ENCODE data around the gene PRKAG1.
A peak's percentile ranks its signal among the peaks of the same experiment; 100 is the strongest.

Gene PRKAG1

DNA sequence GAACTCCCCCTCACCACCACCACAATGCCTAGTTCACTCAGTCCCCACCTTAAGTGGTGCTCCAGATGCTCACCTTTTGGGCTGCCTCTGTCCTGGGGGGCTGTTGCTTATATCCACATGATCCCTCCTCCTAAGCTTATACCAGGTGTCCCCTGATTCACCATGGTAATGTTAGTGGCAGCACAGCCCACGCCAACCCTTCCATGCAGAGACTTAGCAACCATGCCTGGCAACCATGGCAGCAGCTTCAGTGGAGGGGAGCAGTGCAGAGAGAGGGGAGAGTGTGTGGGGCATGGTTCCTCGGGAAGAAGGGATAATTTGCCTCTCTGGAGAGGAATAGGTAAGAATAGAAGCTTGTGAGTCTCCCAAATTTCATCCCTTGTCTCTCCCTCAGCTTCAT is 18.2 kb downstream of the PRKAG1 start:
- DNase-seq = no peak

- DNase-seq = peak; percentile 61
These were observed 19.0 kb downstream of the PRKAG1 start, which contains the start of gene DDN for GRCh38 chr12:48999371-49000131. Gene DDN, minus strand, starts transcription at chr12:48999375. Its CDS starts 88 bp downstream, at chr12:48999287.

DNA sequence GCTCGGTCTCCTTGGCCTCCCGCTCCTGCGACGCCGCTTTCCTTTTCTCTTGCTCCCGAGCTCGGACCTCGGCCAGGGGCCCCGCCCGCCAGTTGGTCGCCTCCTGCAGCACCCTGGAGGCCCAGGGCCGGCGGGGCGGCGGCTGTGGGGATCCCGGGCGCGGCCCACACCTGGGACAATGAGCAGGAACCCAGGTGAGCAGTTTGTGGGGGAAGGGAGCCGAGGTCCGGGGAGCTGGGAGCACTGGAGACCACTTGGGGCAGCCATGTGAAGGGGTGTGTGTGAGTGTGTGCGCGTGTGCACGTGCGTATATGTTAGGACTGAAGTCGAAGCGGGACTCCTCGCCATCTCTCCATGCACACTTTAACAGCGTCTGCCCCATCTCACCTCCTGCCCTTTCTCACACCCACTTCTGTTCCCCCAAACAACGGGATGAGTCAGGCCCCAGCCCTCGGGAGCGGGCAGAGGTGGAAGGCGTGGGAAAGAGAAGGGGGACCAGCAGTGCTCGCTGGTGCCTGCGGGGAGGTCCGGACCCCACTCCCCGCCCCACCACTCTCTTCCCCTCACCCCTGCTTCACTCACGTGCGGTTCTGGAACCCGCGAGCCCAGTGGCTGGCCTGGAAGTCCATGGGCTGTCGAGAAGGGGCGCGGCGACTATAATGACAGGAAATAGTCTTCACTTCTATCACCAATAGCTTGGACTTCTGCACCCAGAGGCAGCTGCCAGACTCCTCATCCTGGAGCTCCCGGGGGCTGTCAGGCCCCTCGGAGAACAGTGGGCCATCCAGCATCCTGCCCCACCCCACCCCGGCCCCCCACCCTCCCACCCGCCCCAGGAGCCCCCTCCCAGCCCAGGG is 19.9 kb downstream of the PRKAG1 start:
- DNase-seq = peak; percentile 17

GRCh38 chr12:48997719-48998496 is 20.7 kb downstream of the PRKAG1 start:
- peak; percentile 39 for DNase-seq

- peak; percentile 72 for DNase-seq
These were observed 21.5 kb downstream of the PRKAG1 start for GRCh38 chr12:48996794-48997718.

- peak; percentile 54 for DNase-seq
These were observed 23.3 kb downstream of the PRKAG1 start for GRCh38 chr12:48995086-48995879.

GRCh38 chr12:48994224-48995085 is 24.1 kb downstream of the PRKAG1 start:
- DNase-seq = no peak

- DNase-seq = no peak
These were observed 24.8 kb downstream of the PRKAG1 start for GRCh38 chr12:48993787-48994186.

DNA sequence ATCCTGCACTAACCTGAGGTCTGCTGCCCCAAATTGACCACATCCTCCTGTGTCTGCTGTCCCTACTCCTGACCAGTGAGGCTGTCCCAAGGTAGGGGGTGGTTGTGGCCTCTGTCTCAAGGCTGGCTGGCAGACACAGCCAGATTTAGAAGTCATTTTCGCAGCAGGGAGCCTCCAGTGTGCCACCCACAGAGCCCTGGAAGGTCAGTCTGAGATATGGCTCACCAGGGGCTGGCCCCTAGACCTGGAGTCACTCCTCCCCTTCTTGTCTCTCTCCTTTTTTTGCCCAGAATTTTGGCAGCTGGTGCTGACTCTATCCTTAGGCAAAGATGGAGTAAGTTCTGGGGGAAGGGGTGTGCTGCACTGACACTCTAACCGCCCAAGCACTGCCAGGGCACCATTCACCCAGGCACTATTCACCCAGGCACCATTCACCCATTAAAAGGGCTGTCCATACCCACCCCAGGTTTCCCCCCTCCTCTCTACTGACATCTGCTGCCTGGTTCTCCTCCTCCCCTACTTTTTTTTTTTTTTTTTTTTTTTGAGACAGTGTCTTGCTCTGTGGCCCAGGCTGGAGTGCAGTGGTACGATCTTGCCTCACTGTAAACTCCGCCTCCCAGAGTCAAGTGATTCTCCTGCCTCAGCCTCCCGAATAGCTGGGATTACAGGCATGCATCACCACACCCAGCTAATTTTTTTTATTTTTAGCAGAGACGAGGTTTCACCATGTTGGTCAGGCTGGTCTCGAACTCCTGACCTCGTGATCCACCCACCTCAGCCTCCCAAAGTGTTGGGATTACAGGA is 27.1 kb downstream of the PRKAG1 start:
- no peak for DNase-seq

- no peak for DNase-seq
These were observed 28.0 kb downstream of the PRKAG1 start for GRCh38 chr12:48990552-48990951.

- DNase-seq = peak; percentile 71
These were observed 30.4 kb downstream of the PRKAG1 start for GRCh38 chr12:48988030-48988649.

DNA sequence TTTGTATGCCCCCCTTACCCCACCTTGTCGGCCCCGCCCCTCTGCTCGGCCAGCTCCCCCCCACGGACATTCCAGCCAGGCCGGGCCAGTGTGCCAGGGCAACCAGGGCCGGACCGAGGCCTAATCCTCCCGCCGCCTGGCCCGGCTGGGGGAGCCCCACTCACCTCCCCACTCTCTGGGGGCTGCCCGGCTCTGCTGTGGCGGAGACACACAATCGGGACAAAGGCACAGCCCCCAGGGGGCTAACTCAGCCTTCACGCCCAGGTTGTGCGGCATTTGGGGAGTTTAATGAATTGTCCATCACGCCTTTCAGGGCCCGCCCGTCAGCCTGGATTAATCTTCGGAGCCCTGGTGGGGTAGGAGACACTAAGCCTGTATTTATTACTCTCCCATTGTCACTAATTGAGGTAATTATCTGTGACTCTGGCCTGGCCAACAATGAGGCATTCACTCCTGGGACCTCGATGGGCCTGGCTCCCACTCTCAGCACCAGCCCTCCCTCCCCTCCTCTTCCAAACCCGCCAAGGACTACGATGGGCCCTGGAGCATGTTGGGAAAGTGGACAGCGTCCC is 31.8 kb downstream of the PRKAG1 start:
- DNase-seq = no peak

GRCh38 chr12:48985901-48986300 is 32.7 kb downstream of the PRKAG1 start:
- no peak for DNase-seq

- DNase-seq = no peak
These were observed 33.1 kb downstream of the PRKAG1 start for GRCh38 chr12:48985475-48985897.

DNA sequence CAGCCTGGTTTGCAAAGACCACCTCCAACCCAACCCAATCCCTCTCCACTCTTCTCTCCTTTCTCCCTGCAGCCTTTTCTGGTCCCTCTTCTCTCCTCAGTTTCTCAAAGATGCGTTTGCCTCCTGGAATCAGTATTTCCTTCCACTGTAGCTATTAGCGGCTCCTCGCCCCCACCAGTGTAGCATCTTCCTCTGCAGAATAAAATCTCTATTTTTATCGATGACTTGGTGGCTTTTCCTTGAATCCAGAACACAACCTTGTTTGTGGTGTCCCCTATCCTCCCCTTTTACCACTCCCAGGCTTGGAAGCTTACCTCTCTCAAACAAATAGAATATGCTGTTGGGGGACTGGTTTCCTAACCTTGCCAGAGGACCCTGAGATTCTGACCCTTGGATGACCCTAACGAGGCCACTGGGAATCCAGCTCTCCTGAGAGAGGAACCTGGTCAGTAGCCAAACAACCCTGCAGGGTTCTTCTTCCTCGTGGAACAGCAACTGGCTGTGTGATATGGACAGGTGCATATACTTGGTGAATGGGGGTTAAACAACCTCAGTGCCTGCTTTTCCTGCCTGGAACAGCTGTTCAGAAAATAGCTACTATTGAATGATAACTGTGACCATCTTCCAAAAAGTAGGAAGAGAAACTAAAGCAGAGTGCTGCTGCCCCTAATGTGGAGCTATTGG is 36.0 kb downstream of the PRKAG1 start:
- DNase-seq = no peak

GRCh38 chr12:48981757-48982157 is 36.8 kb downstream of the PRKAG1 start:
- no peak for DNase-seq

GRCh38 chr12:48980953-48981756 is 37.4 kb downstream of the PRKAG1 start:
- DNase-seq = peak; percentile 37
